ENCODE data around the gene BLOC1S1.

- TF ChIP-seq SMC3 (IDR thresholded peaks at IDR 0.05; ENCODE audit: low read depth, low read length) (no peak), RAD21 (IDR thresholded peaks at IDR 0.05; ENCODE audit: low read length) (no peak), POLR2A (IDR thresholded peaks at IDR 0.05; ENCODE audit: low read depth, low read length) (no peak), FOS (IDR thresholded peaks at IDR 0.05; ENCODE audit: low read depth, low read length) (no peak), NFE2L2 (IDR thresholded peaks at IDR 0.05; ENCODE audit: low read depth, low read length) (no peak), CTCF (conservative IDR thresholded peaks at IDR 0.05; ENCODE audit: low read depth, low read length) (no peak), MXI1 (IDR thresholded peaks at IDR 0.05; ENCODE audit: borderline replicate concordance, low read depth, low read length) (no peak), CEBPB (IDR thresholded peaks at IDR 0.05; ENCODE audit: low read depth, low read length) (peak; percentile 64; the same call in 1 of the 2 replicates), RFX5 (IDR thresholded peaks at IDR 0.05; ENCODE audit: low read depth, low read length) (no peak), MAZ (IDR thresholded peaks at IDR 0.05; ENCODE audit: borderline replicate concordance, low read depth, low read length) (no peak), USF2 (IDR thresholded peaks at IDR 0.05; ENCODE audit: low read depth, low read length) (no peak)
Observed at GRCh38 chr12:55746174-55746912, 30.5 kb downstream of the BLOC1S1 start.

Measured in IMR-90 (cell line).